Calu3 (cell line): ENCODE data around the gene MARCHF11. TPM values are rescaled to one million over a fixed set of nuclear protein-coding genes. Genes with fewer than 3 reads are reported as not detected.

Experiments used
- BruUV-seq: library from RNA; stranded (reverse); fragments of 400-500 nt; replicated peaks from 2 replicates; lab custom pipeline; 2021; lab: Mats Ljungman, UMichigan
- CTCF ChIA-PET: fragments of 300-600 bp; sonication (Branson Sonifier 250); formaldehyde crosslinking; loops from one replicate; lab custom pipeline; 2022; ENCODE audit warnings: antibody characterized with exemption; lab: Charles Lee
- DNase-seq: peaks from one replicate; pipeline ENCODE4 v3.0.0; 2022
- H3K27ac Mint-ChIP-seq: one replicate; pipeline ENCODE4 v1.8.0; 2022; ENCODE audit warnings: mixed read lengths; ENCODE audit not compliant: unreplicated experiment
- H3K27me3 Mint-ChIP-seq: one replicate; pipeline ENCODE4 v1.8.0; 2022; ENCODE audit warnings: mixed read lengths; ENCODE audit not compliant: unreplicated experiment
- H3K36me3 Mint-ChIP-seq: one replicate; pipeline ENCODE4 v1.8.0; 2022; ENCODE audit warnings: mild to moderate bottlenecking, moderate library complexity, mixed read lengths; ENCODE audit not compliant: insufficient read depth, unreplicated experiment
- H3K4me1 Mint-ChIP-seq: one replicate; pipeline ENCODE4 v1.8.0; 2022; ENCODE audit warnings: mild to moderate bottlenecking, low read depth, mixed read lengths; ENCODE audit not compliant: unreplicated experiment
- H3K4me3 Mint-ChIP-seq: one replicate; pipeline ENCODE4 v1.8.0; 2022; ENCODE audit warnings: mild to moderate bottlenecking, low read depth, moderate library complexity, mixed read lengths; ENCODE audit not compliant: unreplicated experiment
- H3K9me3 Mint-ChIP-seq: one replicate; pipeline ENCODE4 v1.8.0; 2022; ENCODE audit warnings: low read depth, mixed read lengths; ENCODE audit not compliant: unreplicated experiment
- CTCF ChIP-seq: fragments of 200-600 bp; IDR thresholded peaks from one replicate; pipeline ENCODE4 v1.8.0; 2022; ENCODE audit warnings: antibody characterized with exemption; ENCODE audit not compliant: unreplicated experiment
- intact Hi-C: fragments of 100-400 bp; cut with micrococcal nuclease; formaldehyde crosslinking; loops from one replicate; pipeline ENCODE4 v1.10.0; 2022; ENCODE audit not compliant: unreplicated experiment
- total RNA-seq: library from RNA; stranded (reverse); gene quantifications from 2 replicates; pipeline ENCODE4 v1.2.3, GENCODE V29; 2022

The MARCHF11 gene
- total RNA-seq, 1 experiment from 2014 or later = not detected

GRCh38 chr5:16072616-16073015 is 107.0 kb downstream of the MARCHF11 start:
- H3K27me3 Mint-ChIP-seq = no peaks in the 10 kb centered on the region
- no peaks in the 10 kb centered on the region for H3K4me1 Mint-ChIP-seq
- no peaks in the 10 kb centered on the region for H3K36me3 Mint-ChIP-seq
- no peak overlapping the region for H3K27ac Mint-ChIP-seq
- intact Hi-C loops = no loop called here
- no peak overlapping the region for H3K4me3 Mint-ChIP-seq
- H3K9me3 Mint-ChIP-seq = peaks cover 4% of the 10 kb centered on the region
- CTCF ChIA-PET = no interaction called here
- TF ChIP-seq CTCF = no peak
- no TSS peak for BruUV-seq
- DNase-seq = no peak

GRCh38 chr5:16067415-16067814 is 112.2 kb downstream of the MARCHF11 start:
- CTCF ChIA-PET = no interaction called here
- intact Hi-C loops = no loop called here

GRCh38 chr5:16066810-16067209 is 112.8 kb downstream of the MARCHF11 start:
- H3K36me3 Mint-ChIP-seq = no peaks in the 10 kb centered on the region
- BruUV-seq = no TSS peak
- H3K9me3 Mint-ChIP-seq = peaks cover 4% of the 10 kb centered on the region
- intact Hi-C loops = no loop called here
- TF ChIP-seq CTCF = no peak
- H3K27me3 Mint-ChIP-seq = no peaks in the 10 kb centered on the region
- DNase-seq = no peak
- CTCF ChIA-PET = no interaction called here
- H3K4me3 Mint-ChIP-seq = no peak overlapping the region
- no peak overlapping the region for H3K27ac Mint-ChIP-seq
- no peaks in the 10 kb centered on the region for H3K4me1 Mint-ChIP-seq

More at GRCh38 chr5:16067415-16067814, 112.2 kb downstream of the MARCHF11 start:
- BruUV-seq = no TSS peak
- Mint-ChIP-seq H3K4me1 (no peaks in the 10 kb centered on the region), H3K4me3 (no peak overlapping the region), H3K9me3 (peaks cover 4% of the 10 kb centered on the region), H3K27me3 (no peaks in the 10 kb centered on the region), H3K36me3 (no peaks in the 10 kb centered on the region), H3K27ac (no peak overlapping the region)
- TF ChIP-seq CTCF = no peak
- no peak for DNase-seq

- intact Hi-C loops = no loop called here
- TF ChIP-seq CTCF = no peak
- Mint-ChIP-seq H3K36me3 (no peaks in the 10 kb centered on the region), H3K9me3 (peaks cover 4% of the 10 kb centered on the region), H3K4me1 (no peaks in the 10 kb centered on the region), H3K4me3 (no peak overlapping the region), H3K27ac (no peak overlapping the region), H3K27me3 (no peaks in the 10 kb centered on the region)
- DNase-seq = no peak
- CTCF ChIA-PET = no interaction called here
- no TSS peak for BruUV-seq
Measured at GRCh38 chr5:16066320-16066719, 113.3 kb downstream of the MARCHF11 start.

GRCh38 chr5:16065831-16066230 is 113.8 kb downstream of the MARCHF11 start:
- no peaks in the 10 kb centered on the region for H3K27me3 Mint-ChIP-seq
- TF ChIP-seq CTCF = no peak
- H3K36me3 Mint-ChIP-seq = no peaks in the 10 kb centered on the region
- no peak overlapping the region for H3K27ac Mint-ChIP-seq
- no peaks in the 10 kb centered on the region for H3K4me1 Mint-ChIP-seq
- peaks cover 4% of the 10 kb centered on the region for H3K9me3 Mint-ChIP-seq
- no peak for DNase-seq
- no TSS peak for BruUV-seq
- intact Hi-C loops = no loop called here
- H3K4me3 Mint-ChIP-seq = no peak overlapping the region
- CTCF ChIA-PET = no interaction called here
